GM21423 (cell line): Measurements from ENCODE around the gene TCF12.

Experiments
- ATAC-seq: cut with Tn5 transposase; IDR thresholded peaks from one replicate; pipeline ENCODE4 v1.9.1; 2021; ENCODE audit warnings: mild to moderate bottlenecking, moderate library complexity; ENCODE audit not compliant: unreplicated experiment

The TCF12 gene

GRCh38 chr15:57203906-57204305, 285.5 kb downstream of the TCF12 start:
- no peak for ATAC-seq

- ATAC-seq = no peak
Observed at GRCh38 chr15:57205027-57205855, 286.8 kb downstream of the TCF12 start.

- no peak for ATAC-seq
Observed at GRCh38 chr15:57205996-57206395, 287.6 kb downstream of the TCF12 start.

- no peak for ATAC-seq
Observed at GRCh38 chr15:57213862-57214261, 295.4 kb downstream of the TCF12 start.

- ATAC-seq = no peak
Observed at GRCh38 chr15:57215326-57215725, 296.9 kb downstream of the TCF12 start.

GRCh38 chr15:57215881-57216280, 297.4 kb downstream of the TCF12 start:
- ATAC-seq = no peak

- ATAC-seq = no peak
Observed at GRCh38 chr15:57216288-57216687, 297.8 kb downstream of the TCF12 start.

GRCh38 chr15:57217778-57218598, 299.5 kb downstream of the TCF12 start:
- no peak for ATAC-seq

GRCh38 chr15:57218826-57219576, 300.6 kb downstream of the TCF12 start:
- ATAC-seq = no peak

GRCh38 chr15:57220205-57220604, 301.8 kb downstream of the TCF12 start:
- ATAC-seq = no peak

GRCh38 chr15:57221134-57221533, 302.7 kb downstream of the TCF12 start:
- ATAC-seq = no peak

GRCh38 chr15:57223345-57223744, 304.9 kb downstream of the TCF12 start:
- ATAC-seq = no peak

GRCh38 chr15:57223887-57224286, 305.4 kb downstream of the TCF12 start:
- ATAC-seq = no peak

- ATAC-seq = no peak
Observed at GRCh38 chr15:57224664-57225063, 306.2 kb downstream of the TCF12 start.

GRCh38 chr15:57227166-57227565, 308.7 kb downstream of the TCF12 start:
- no peak for ATAC-seq

GRCh38 chr15:57227899-57228298, 309.5 kb downstream of the TCF12 start:
- no peak for ATAC-seq

GRCh38 chr15:57228395-57228794, 310.0 kb downstream of the TCF12 start:
- ATAC-seq = no peak

- ATAC-seq = no peak
Observed at GRCh38 chr15:57229051-57229450, 310.6 kb downstream of the TCF12 start.

GRCh38 chr15:57231559-57231958, 313.1 kb downstream of the TCF12 start:
- ATAC-seq = no peak

GRCh38 chr15:57234156-57234555, 315.7 kb downstream of the TCF12 start:
- no peak for ATAC-seq

GRCh38 chr15:57235186-57235585, 316.7 kb downstream of the TCF12 start:
- ATAC-seq = no peak
